ENCODE data around the gene NAALAD2. TPM values are rescaled to one million over a fixed set of nuclear protein-coding genes. Genes with fewer than 3 reads are reported as not detected.

NAALAD2 gene
- total RNA-seq, 1 donor from 2014 or later: 7.2 TPM

DNA sequence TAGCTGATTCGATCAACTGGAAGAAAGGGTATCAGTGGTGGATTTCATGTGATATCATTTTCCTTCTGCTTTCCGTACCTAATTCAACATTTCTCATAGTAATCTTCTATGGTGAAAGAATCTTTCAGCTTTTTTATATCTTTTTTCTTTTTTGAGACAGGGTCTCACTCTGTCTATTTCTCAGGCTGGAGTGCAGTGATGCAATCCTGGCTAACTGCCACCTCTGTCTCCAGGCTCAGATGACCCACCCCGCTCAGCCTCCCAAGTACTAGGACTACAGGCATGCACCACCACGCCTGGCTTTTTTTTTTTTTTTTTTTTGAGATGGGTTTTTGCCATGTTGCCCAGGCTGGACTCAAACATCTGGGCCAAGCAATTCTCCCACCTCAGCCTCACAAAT lies 107.0 kb downstream of the NAALAD2 start:
- no peak for DNase-seq (ENCODE audit: low spot score)

Other genes with a start within 250 kb of the NAALAD2 start
- gene TRIM49D1, start 212.4 kb upstream of the NAALAD2 start, total RNA-seq (ENCODE audit: insufficient read depth, low replicate concordance): not detected
- not detected for gene TRIM49D2, start 210.6 kb upstream of the NAALAD2 start, total RNA-seq (ENCODE audit: insufficient read depth, low replicate concordance)
- gene TRIM64, start 168.6 kb upstream of the NAALAD2 start, total RNA-seq (ENCODE audit: insufficient read depth, low replicate concordance): not detected
- 1.9 TPM for gene TRIM49C, start 103.6 kb upstream of the NAALAD2 start, total RNA-seq (ENCODE audit: insufficient read depth, low replicate concordance)
- 9.9 TPM for gene UBTFL1, start 48.7 kb upstream of the NAALAD2 start, total RNA-seq (ENCODE audit: insufficient read depth, low replicate concordance)
- 46.9 TPM for gene CHORDC1, start 88.4 kb downstream of the NAALAD2 start, total RNA-seq (ENCODE audit: insufficient read depth, low replicate concordance)